ENCODE measurements around the gene CROCC.
"Not testable (repeated sequence)": the region's sequence is repeated elsewhere in the genome, so short reads cannot be mapped to it uniquely, and the experiment has no call there.

Gene CROCC

DNA sequence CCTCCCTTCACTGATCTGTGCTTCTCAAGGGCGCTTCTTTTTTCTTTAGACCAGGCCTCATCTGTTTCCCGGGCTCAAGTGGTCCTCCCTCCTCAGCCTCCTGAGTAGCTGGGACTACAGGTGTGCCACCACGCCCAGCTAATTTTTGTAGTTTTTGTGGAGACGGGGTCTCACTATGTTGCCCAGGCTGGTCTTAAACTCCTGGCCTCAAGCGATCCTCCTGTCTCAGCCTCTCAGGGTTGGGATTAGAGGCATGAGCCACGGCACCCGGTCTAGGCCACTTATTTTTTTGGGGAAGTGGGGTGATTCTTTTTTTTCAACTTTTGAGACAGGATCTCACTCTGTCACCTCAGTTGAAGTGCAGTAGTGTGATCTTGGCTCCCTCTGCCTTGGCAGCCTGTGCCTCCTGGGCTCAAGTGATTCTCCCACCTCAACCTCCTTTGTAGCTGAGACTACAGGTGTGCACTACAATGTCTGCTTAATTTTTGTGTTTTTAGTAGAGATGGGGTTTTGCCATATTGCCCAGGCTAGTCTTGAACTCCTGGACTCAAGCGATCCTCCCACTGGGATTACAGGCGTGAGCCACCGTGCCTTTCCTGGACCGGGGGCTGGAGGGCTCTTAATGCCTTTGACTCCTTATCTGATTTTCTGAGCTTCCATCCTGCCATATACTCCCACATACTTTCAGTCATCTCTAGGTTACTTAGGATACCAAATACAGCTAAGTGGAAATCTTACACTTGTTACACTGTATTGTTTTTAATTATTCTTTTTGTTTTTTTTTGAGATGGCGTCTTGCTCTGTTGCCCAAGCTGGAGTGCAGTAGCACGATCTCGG lies 39.8 kb downstream of the CROCC start:
- Histone ChIP-seq H3K4me1 (ENCODE audit: control insufficient read depth, insufficient read depth, low read length) (peaks cover 4% of the 10 kb centered on the region), H3K27ac (ENCODE audit: low read length) (no peak overlapping the region), H3K27me3 (ENCODE audit: control insufficient read depth in 1 of 2, insufficient read depth in 2 of 2, low read length in 2 of 2) (no peaks in the 10 kb centered on the region), H3K36me3 (ENCODE audit: control insufficient read depth in 2 of 2, insufficient read depth in 2 of 2, low read length in 2 of 2) (peaks cover 5 to 18% of the 10 kb centered on the region in 2 donors), H3K4me3 (ENCODE audit: low read length in 2 of 2) (peak overlapping the region; percentile 27 to 69), H3K9ac (ENCODE audit: low read length in 2 of 2) (peak overlapping the region; percentile 21 to 59), H3K9me3 (ENCODE audit: control insufficient read depth in 2 of 2, low read length in 2 of 2) (no peaks in the 10 kb centered on the region)

DNA sequence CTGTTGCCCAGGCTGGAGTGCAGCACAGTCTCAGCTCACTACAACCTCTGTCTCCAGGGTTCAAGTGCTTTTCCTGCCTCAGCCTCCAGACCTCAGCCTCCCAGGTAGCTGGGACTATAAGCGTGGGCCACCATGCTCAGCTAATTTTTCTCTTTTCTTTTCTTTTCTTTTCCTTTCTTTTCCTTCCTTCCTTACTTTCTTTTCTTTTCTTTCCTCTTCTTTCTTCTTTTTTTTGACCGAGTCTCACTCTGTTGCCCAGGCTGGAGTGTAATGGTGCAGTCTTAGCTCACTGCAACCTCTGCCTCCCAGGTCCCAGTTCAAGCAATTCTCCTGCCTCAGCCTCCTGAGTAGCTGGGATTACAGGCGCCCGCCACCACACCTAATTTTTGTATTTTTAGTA lies 42.4 kb downstream of the CROCC start:
- H3K36me3 ChIP-seq (ENCODE audit: control insufficient read depth in 2 of 2, insufficient read depth in 2 of 2, low read length in 2 of 2), result peaks cover 5 to 17% of the 10 kb centered on the region in 2 donors
- H3K4me1 ChIP-seq (ENCODE audit: control insufficient read depth, insufficient read depth, low read length), result peaks cover 16% of the 10 kb centered on the region
- H3K4me3 ChIP-seq (ENCODE audit: low read length in 2 of 2); H3K9me3 ChIP-seq (ENCODE audit: control insufficient read depth in 2 of 2, low read length in 2 of 2); H3K27ac ChIP-seq (ENCODE audit: low read length); H3K9ac ChIP-seq (ENCODE audit: low read length in 2 of 2); H3K27me3 ChIP-seq (ENCODE audit: control insufficient read depth in 1 of 2, insufficient read depth in 2 of 2, low read length in 2 of 2): not testable (repeated sequence)

DNA sequence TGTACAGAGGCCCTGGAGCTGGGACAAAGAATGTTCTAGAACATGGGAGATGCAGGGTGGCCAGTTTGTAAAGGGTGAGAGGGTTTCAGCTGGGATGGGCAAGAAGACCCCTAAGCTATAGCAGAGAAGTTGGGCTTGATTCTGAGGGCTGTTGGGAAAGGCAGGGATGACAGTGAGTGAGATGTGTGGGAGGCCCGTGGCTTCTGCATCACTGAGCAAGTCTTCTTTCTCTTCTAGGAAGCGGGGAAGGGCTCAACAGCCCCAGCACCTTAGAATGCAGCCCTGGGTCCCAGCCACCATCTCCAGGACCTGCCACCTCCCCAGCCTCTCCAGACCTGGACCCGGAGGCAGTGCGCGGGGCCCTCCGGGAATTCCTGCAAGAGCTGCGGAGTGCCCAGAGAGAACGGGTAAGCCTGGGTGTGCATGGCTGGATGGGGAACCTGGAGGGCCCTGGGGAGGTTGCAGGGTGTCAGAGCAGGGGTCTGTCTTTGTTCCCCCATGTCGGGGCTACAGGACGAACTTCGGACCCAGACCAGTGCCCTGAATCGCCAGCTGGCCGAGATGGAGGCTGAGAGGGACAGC lies 43.8 kb downstream of the CROCC start:
- Histone ChIP-seq H3K27ac (ENCODE audit: low read length) (no peak overlapping the region), H3K4me3 (ENCODE audit: low read length in 2 of 2) (no peak overlapping the region), H3K36me3 (ENCODE audit: control insufficient read depth in 2 of 2, insufficient read depth in 2 of 2, low read length in 2 of 2) (peaks cover 5 to 20% of the 10 kb centered on the region in 2 donors), H3K27me3 (ENCODE audit: control insufficient read depth in 1 of 2, insufficient read depth in 2 of 2, low read length in 2 of 2) (no peaks in the 10 kb centered on the region), H3K9ac (ENCODE audit: low read length in 2 of 2) (no peak overlapping the region), H3K9me3 (ENCODE audit: control insufficient read depth in 2 of 2, low read length in 2 of 2) (no peaks in the 10 kb centered on the region), H3K4me1 (ENCODE audit: control insufficient read depth, insufficient read depth, low read length) (peaks cover 19% of the 10 kb centered on the region)

DNA sequence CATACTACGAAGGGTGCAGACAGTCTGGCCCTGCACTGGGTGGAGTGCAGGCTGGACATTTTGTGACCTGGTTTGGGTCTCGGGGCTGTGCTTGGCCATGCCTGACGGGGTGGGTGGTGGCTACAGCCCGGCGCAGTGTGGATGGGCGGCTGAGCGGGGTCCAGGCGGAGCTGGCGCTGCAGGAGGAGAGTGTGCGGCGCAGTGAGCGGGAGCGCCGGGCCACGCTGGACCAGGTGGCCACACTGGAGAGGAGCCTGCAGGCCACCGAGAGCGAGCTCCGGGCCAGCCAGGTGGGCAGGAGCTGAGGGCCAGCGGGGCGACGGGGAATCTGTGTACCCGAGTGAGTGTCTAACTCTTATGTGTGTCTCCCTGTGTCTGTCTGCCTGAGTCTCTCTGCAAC lies 44.6 kb downstream of the CROCC start:
- H3K27ac ChIP-seq (ENCODE audit: low read length), result no peak overlapping the region
- H3K9ac ChIP-seq (ENCODE audit: low read length in 2 of 2), result no peak overlapping the region
- no peak overlapping the region for H3K4me3 ChIP-seq (ENCODE audit: low read length in 2 of 2)
- peaks cover 19% of the 10 kb centered on the region for H3K4me1 ChIP-seq (ENCODE audit: control insufficient read depth, insufficient read depth, low read length)
- H3K27me3 ChIP-seq (ENCODE audit: control insufficient read depth in 1 of 2, insufficient read depth in 2 of 2, low read length in 2 of 2), result no peaks in the 10 kb centered on the region
- H3K9me3 ChIP-seq (ENCODE audit: control insufficient read depth in 2 of 2, low read length in 2 of 2), result no peaks in the 10 kb centered on the region
- peaks cover 5 to 23% of the 10 kb centered on the region in 2 donors for H3K36me3 ChIP-seq (ENCODE audit: control insufficient read depth in 2 of 2, insufficient read depth in 2 of 2, low read length in 2 of 2)

GRCh38 chr1:16967095-16967575 lies 45.4 kb downstream of the CROCC start:
- H3K9ac ChIP-seq (ENCODE audit: low read length in 2 of 2), result no peak overlapping the region
- no peaks in the 10 kb centered on the region for H3K9me3 ChIP-seq (ENCODE audit: control insufficient read depth in 2 of 2, low read length in 2 of 2)
- H3K27ac ChIP-seq (ENCODE audit: low read length), result no peak overlapping the region
- no peak overlapping the region for H3K4me3 ChIP-seq (ENCODE audit: low read length in 2 of 2)
- H3K27me3 ChIP-seq (ENCODE audit: control insufficient read depth in 1 of 2, insufficient read depth in 2 of 2, low read length in 2 of 2), result no peaks in the 10 kb centered on the region
- peaks cover 23% of the 10 kb centered on the region for H3K4me1 ChIP-seq (ENCODE audit: control insufficient read depth, insufficient read depth, low read length)
- H3K36me3 ChIP-seq (ENCODE audit: control insufficient read depth in 2 of 2, insufficient read depth in 2 of 2, low read length in 2 of 2), result peaks cover 5 to 23% of the 10 kb centered on the region in 2 donors

DNA sequence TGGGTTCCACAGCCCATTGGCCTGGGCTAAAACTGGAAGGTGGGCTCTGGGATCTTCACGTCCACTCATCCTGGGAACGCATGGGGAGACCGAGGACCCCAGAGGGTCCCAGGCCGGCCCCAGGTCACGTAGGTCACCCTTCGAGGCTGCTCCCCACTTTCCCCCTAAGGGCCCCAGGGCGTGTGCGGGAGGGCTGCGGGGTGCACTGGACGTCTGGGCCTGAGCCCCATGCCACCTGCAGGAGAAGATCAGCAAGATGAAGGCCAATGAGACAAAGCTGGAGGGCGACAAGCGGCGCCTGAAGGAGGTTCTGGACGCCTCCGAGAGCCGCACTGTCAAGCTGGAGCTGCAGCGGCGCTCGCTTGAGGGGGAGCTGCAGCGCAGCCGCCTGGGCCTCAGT lies 46.2 kb downstream of the CROCC start:
- no peak overlapping the region for H3K4me3 ChIP-seq (ENCODE audit: low read length in 2 of 2)
- H3K9me3 ChIP-seq (ENCODE audit: control insufficient read depth in 2 of 2, low read length in 2 of 2), result no peaks in the 10 kb centered on the region
- H3K9ac ChIP-seq (ENCODE audit: low read length in 2 of 2), result peak overlapping the region in 1 of 2 donors; percentile 45
- peaks cover 23% of the 10 kb centered on the region for H3K4me1 ChIP-seq (ENCODE audit: control insufficient read depth, insufficient read depth, low read length)
- H3K27ac ChIP-seq (ENCODE audit: low read length), result no peak overlapping the region
- no peaks in the 10 kb centered on the region for H3K27me3 ChIP-seq (ENCODE audit: control insufficient read depth in 1 of 2, insufficient read depth in 2 of 2, low read length in 2 of 2)
- H3K36me3 ChIP-seq (ENCODE audit: control insufficient read depth in 2 of 2, insufficient read depth in 2 of 2, low read length in 2 of 2), result peaks cover 5 to 23% of the 10 kb centered on the region in 2 donors

- H3K36me3 ChIP-seq (ENCODE audit: control insufficient read depth in 2 of 2, insufficient read depth in 2 of 2, low read length in 2 of 2), result peaks cover 5 to 23% of the 10 kb centered on the region in 2 donors
- H3K4me3 ChIP-seq (ENCODE audit: low read length in 2 of 2), result no peak overlapping the region
- H3K4me1 ChIP-seq (ENCODE audit: control insufficient read depth, insufficient read depth, low read length), result peaks cover 23% of the 10 kb centered on the region
- H3K9me3 ChIP-seq (ENCODE audit: control insufficient read depth in 2 of 2, low read length in 2 of 2), result no peaks in the 10 kb centered on the region
- H3K9ac ChIP-seq (ENCODE audit: low read length in 2 of 2), result no peak overlapping the region
- H3K27me3 ChIP-seq (ENCODE audit: control insufficient read depth in 1 of 2, insufficient read depth in 2 of 2, low read length in 2 of 2), result no peaks in the 10 kb centered on the region
- H3K27ac ChIP-seq (ENCODE audit: low read length), result no peak overlapping the region
These were observed 46.6 kb downstream of the CROCC start for GRCh38 chr1:16968372-16968771.

GRCh38 chr1:16969057-16969611 lies 47.4 kb downstream of the CROCC start:
- Histone ChIP-seq H3K9ac (ENCODE audit: low read length in 2 of 2) (no peak overlapping the region), H3K27me3 (ENCODE audit: control insufficient read depth in 1 of 2, insufficient read depth in 2 of 2, low read length in 2 of 2) (no peaks in the 10 kb centered on the region), H3K36me3 (ENCODE audit: control insufficient read depth in 2 of 2, insufficient read depth in 2 of 2, low read length in 2 of 2) (peaks cover 5 to 23% of the 10 kb centered on the region in 2 donors), H3K4me1 (ENCODE audit: control insufficient read depth, insufficient read depth, low read length) (peaks cover 23% of the 10 kb centered on the region), H3K4me3 (ENCODE audit: low read length in 2 of 2) (no peak overlapping the region), H3K27ac (ENCODE audit: low read length) (no peak overlapping the region), H3K9me3 (ENCODE audit: control insufficient read depth in 2 of 2, low read length in 2 of 2) (no peaks in the 10 kb centered on the region)

- peaks cover 5 to 23% of the 10 kb centered on the region in 2 donors for H3K36me3 ChIP-seq (ENCODE audit: control insufficient read depth in 2 of 2, insufficient read depth in 2 of 2, low read length in 2 of 2)
These were observed 47.9 kb downstream of the CROCC start for GRCh38 chr1:16969651-16970050.

GRCh38 chr1:16970132-16970910 lies 48.6 kb downstream of the CROCC start:
- H3K9me3 ChIP-seq (ENCODE audit: control insufficient read depth in 2 of 2, low read length in 2 of 2), result no peaks in the 10 kb centered on the region

More at GRCh38 chr1:16969651-16970050, 47.9 kb downstream of the CROCC start:
- Histone ChIP-seq H3K27me3 (ENCODE audit: control insufficient read depth in 1 of 2, insufficient read depth in 2 of 2, low read length in 2 of 2) (no peaks in the 10 kb centered on the region), H3K4me3 (ENCODE audit: low read length in 2 of 2) (no peak overlapping the region), H3K27ac (ENCODE audit: low read length) (no peak overlapping the region), H3K4me1 (ENCODE audit: control insufficient read depth, insufficient read depth, low read length) (peaks cover 23% of the 10 kb centered on the region), H3K9ac (ENCODE audit: low read length in 2 of 2) (no peak overlapping the region), H3K9me3 (ENCODE audit: control insufficient read depth in 2 of 2, low read length in 2 of 2) (no peaks in the 10 kb centered on the region)

More at GRCh38 chr1:16970132-16970910, 48.6 kb downstream of the CROCC start:
- Histone ChIP-seq H3K27ac (ENCODE audit: low read length) (no peak overlapping the region), H3K9ac (ENCODE audit: low read length in 2 of 2) (no peak overlapping the region), H3K36me3 (ENCODE audit: control insufficient read depth in 2 of 2, insufficient read depth in 2 of 2, low read length in 2 of 2) (peaks cover 5 to 21% of the 10 kb centered on the region in 2 donors), H3K4me1 (ENCODE audit: control insufficient read depth, insufficient read depth, low read length) (peaks cover 23% of the 10 kb centered on the region), H3K27me3 (ENCODE audit: control insufficient read depth in 1 of 2, insufficient read depth in 2 of 2, low read length in 2 of 2) (no peaks in the 10 kb centered on the region), H3K4me3 (ENCODE audit: low read length in 2 of 2) (no peak overlapping the region)
